SIG-M5 (cell line): ENCODE results near the gene MMD2.
"Not testable (repeated sequence)": the region's sequence is repeated elsewhere in the genome, so short reads cannot be mapped to it uniquely, and the experiment has no call there.

Source experiments
- DNase-seq: peaks from one replicate; lab custom pipeline; 2025; lab: John Stamatoyannopoulos, UW

MMD2 gene, protein sequence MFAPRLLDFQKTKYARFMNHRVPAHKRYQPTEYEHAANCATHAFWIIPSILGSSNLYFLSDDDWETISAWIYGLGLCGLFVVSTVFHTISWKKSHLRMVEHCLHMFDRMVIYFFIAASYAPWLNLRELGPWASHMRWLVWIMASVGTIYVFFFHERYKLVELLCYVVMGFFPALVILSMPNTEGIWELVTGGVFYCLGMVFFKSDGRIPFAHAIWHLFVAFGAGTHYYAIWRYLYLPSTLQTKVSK

GRCh38 chr7:4958477-4959301 is at the start of gene MMD2:
Gene MMD2, minus strand, starts transcription at chr7:4959187. Its CDS starts 170 bp downstream, at chr7:4959017.
- DNase-seq, result no peak

DNA sequence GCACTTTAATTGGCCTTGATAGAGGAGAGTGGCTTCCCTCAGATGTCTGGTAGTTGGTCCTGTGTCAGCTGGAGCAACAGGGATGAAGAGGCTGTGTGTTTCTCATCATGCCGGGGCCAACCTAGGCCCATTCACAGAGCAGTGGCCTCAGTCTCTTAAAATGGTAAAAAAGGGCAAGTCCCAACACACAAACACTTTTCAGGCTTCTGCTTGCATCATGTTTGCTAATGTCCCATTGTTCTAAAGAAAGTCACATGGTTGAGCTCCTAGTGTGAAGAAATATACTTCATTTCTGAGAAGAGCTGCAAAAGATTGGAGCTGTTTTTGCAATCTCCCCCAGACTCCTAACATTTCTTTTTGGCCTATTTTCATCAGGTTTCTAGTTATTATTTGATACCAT is 46.1 kb upstream of the MMD2 start:
- DNase-seq, result no peak

DNA sequence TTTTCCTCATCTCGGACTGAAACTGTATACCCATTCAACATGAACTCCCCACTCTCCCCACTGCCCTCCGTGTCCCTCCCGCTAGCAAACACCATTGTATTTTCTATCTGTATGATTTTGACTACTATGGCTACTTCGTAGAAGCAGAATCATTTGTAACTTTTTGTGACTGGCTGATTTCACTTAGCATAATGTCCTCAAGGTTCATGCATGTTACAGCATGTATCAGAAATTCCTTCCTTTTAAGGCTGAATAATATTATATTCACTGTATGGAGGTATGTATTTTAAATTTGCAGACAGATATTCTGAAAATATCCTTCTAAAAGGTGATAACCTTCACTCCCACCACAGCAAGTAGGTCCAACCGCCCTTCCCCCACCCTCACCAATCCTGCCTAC is 42.9 kb upstream of the MMD2 start:
- no peak for DNase-seq

GRCh38 chr7:5001003-5001402 is 42.0 kb upstream of the MMD2 start:
- no peak for DNase-seq

GRCh38 chr7:4999369-4999950 is 40.5 kb upstream of the MMD2 start:
- no peak for DNase-seq

DNA sequence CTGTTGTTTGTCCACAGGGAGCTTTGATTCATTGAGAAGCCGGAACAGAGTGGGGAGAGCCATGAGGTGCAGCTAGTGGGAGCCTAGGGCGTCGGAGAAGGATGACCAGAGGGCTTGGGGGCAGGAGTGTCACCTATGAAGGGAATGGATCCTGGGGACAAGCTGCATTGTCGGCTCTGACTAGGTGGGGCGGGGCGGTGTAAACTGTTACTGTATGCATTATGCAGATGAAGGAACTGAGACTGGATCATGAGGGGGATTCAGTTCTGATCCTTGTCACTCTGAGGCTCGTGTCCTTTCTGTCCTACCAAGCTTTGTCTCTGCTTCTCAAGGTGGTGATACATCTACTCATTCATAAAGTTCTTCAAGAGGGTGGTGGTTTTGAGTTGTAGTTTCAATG is 39.9 kb upstream of the MMD2 start:
- DNase-seq, result no peak

GRCh38 chr7:4998244-4998643 is 39.3 kb upstream of the MMD2 start:
- no peak for DNase-seq

DNA sequence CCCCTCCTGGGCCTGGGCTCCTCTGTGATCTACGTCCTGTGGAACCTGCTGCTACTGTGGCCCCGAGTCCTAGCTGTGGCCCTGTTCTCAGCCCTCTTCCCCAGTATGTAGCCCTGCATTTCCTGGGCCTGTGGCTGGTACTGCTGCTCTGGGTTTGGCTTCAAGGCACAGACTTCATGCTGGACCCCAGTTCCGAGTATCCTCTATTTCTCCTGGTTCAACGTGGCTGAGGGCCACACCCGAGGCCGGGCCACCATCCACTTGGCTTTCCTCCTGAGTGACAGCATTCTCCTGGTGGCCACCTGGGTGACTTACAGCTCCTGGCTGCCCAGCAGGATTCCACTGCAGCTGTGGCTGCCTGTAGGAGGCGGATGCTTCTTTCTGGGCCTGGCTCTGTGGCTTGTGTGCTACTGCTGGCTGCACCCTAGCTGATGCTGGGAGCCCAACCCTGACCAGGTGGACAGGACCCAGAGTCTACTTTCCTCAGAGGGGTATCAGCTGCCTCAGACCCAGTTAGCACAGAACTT is 37.8 kb upstream of the MMD2 start:
- DNase-seq, result no peak

GRCh38 chr7:4995429-4995969 is 36.5 kb upstream of the MMD2 start:
- no peak for DNase-seq

DNA sequence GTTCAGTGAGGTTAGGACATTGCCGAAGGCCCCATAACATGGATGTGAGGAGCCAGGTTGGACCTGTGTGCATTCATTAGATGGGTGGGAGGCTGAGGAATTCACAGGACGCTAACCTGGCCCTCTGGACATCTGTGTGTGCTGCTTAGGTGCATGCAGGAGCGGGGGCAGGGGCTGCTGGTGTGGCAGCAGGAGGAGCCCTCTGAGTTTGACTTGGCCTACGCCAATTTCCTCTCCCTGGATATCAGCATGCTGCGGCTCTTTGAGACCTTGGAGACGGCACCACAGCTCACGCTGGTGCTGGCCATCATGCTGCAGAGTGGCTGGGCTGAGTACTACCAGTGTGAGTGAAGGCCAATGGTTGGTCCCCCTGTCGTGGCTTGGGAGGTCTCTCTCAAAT is 34.5 kb upstream of the MMD2 start:
- no peak for DNase-seq

DNA sequence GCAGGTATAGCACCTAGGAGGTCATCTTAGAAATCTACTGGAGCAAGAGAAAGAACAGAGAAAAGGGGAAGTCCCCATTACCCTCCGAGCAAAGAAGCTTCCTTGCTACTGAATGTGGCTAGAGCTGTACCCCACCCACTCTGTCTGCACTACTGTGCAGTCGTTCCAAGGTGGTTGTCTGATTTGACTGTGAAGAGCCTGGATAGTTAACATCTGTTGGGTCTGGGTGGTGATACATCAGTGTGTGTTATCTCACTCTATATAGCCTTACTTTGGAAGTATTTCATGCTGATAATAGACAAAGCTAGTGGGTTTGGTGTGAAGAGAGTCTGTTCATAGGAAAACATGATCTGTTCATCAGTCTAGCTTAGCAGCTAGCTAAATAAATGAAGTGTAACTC is 23.8 kb upstream of the MMD2 start:
- not testable (repeated sequence) for DNase-seq

GRCh38 chr7:4981295-4981890 is 22.4 kb upstream of the MMD2 start:
- DNase-seq, result not testable (repeated sequence)

DNA sequence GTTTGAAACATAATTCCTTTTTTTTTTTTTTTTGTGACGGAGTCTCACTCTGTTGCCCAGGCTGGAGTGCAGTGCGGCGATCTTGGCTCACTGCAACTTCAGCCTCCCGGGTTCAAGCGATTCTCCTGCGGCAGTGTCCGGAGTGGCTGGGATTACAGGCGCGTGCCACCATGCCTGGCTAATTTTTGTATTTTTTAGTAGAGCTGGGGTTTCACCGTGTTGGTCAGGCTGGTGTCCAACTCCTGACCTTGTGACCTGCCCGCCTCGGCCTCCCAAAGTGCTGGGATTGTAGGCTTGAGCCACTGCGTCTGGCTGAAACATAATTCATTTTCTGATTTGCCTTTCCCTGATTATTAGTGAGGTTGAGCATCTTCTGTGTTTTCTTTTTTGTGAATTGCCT is 16.6 kb upstream of the MMD2 start:
- not testable (repeated sequence) for DNase-seq

DNA sequence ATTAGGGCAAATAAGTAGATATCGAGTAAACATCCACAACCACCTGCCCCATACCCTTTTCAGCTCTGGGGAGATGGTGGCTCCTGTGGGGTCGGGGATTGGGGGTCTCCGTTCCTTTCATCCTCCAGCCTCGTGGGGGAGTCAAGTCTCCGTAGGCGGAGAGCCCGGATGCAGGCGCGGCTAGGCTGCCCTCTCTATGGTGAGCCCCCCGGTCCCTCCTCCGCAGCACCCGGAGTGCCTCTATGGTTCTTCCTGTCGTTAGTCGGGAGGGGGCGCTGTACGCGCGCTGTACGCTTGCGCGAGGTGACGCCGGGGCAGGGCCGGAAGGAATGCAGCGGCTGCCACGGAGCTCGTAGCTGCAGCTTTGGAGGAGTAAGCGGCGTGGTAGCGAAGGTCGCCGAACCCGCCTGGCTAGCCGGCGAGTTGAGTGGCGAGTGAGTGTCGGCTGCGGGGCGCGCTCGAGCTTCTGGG is 14.8 kb upstream of the MMD2 start:
- DNase-seq, result peak; percentile 25

- DNase-seq, result not testable (repeated sequence)
These were observed 13.5 kb upstream of the MMD2 start for GRCh38 chr7:4972446-4972845.

- DNase-seq, result no peak
These were observed 6.5 kb upstream of the MMD2 start for GRCh38 chr7:4965295-4966022.

DNA sequence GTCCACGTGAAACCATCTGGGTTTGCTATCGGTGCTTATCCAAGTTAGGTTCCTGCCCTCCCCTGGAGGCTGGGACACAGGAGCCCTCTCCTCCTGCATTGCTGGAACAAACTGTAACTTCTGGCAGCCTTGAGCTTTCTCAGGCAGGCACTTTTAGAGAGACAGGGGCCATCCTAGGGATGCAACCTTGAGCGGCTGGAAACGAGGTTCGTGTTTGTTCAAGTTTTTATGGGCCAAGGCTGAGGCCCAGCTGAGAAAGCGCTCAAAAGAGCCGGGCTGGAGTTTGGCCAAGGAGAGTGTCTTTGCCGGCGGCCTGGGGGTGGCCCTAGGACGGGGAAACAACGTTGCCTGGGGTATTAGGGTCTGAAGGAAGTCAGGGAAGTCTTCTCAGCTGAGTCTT is 5.5 kb upstream of the MMD2 start:
- DNase-seq, result no peak

GRCh38 chr7:4962872-4963775 is 4.1 kb upstream of the MMD2 start:
- DNase-seq, result no peak

GRCh38 chr7:4960363-4960762 is 1.4 kb upstream of the MMD2 start:
- no peak for DNase-seq

- DNase-seq, result no peak
These were observed 906 bp upstream of the MMD2 start for GRCh38 chr7:4959893-4960292.
